Bronchial epithelial cell (primary cell): ENCODE data around the gene SIAH2. TPM values are rescaled to one million over a fixed set of nuclear protein-coding genes. Genes with fewer than 3 reads are reported as not detected.

Experiments
- DNase-seq: peaks from one replicate; pipeline ENCODE4 v3.0.0-alpha.2; 2010; ENCODE audit warnings: low read depth
- FAIRE-seq: peaks from 2 replicates; lab custom pipeline; 2011; peaks lifted over from hg19 to GRCh38; lab: Jason Lieb, UNC
- H3K27me3 ChIP-seq: 2 replicates; pipeline ENCODE4 v1.5.1; 2011; ENCODE audit warnings: low read length; ENCODE audit not compliant: control insufficient read depth, insufficient read depth
- H3K36me3 ChIP-seq: 2 replicates; pipeline ENCODE4 v1.5.1; 2011; ENCODE audit warnings: low read length; ENCODE audit not compliant: control insufficient read depth, insufficient read depth
- H3K4me3 ChIP-seq: 2 replicates; pipeline ENCODE4 v1.5.1; 2011; ENCODE audit warnings: mild to moderate bottlenecking, low read depth, low read length, control low read depth
- CTCF ChIP-seq: IDR thresholded peaks from 2 replicates; pipeline ENCODE4 v1.5.1; 2011; ENCODE audit warnings: mild to moderate bottlenecking, moderate library complexity, low read length, control low read depth, inconsistent platforms; ENCODE audit not compliant: insufficient read depth, severe bottlenecking
- total RNA-seq: library from RNA; depleted of rRNA; stranded (reverse); fragments of >200 nt; gene quantifications from 2 replicates; pipeline ENCODE4 v1.2.1, GENCODE V29; 2014

The SIAH2 gene
- total RNA-seq, 1 donor from 2014 or later, result 36.1 TPM

GRCh38 chr3:150737874-150738679 is 24.9 kb downstream of the SIAH2 start:
- FAIRE-seq (no peak), DNase-seq (peak; percentile 87)
- peaks cover 6% of the 10 kb centered on the region for H3K36me3 ChIP-seq
- no peak overlapping the region for H3K4me3 ChIP-seq
- H3K27me3 ChIP-seq, result no peaks in the 10 kb centered on the region
- TF ChIP-seq CTCF, result no peak

- no peak overlapping the region for H3K4me3 ChIP-seq
- H3K36me3 ChIP-seq, result peaks cover 3% of the 10 kb centered on the region
- no peak for TF ChIP-seq CTCF
- FAIRE-seq (no peak), DNase-seq (no peak)
- no peaks in the 10 kb centered on the region for H3K27me3 ChIP-seq
Observed at GRCh38 chr3:150736903-150737832, 25.8 kb downstream of the SIAH2 start.

GRCh38 chr3:150736316-150736719 is 26.7 kb downstream of the SIAH2 start:
- Histone ChIP-seq H3K36me3 (no peaks in the 10 kb centered on the region), H3K4me3 (no peak overlapping the region), H3K27me3 (no peaks in the 10 kb centered on the region)
- TF ChIP-seq CTCF, result no peak
- DNase-seq (peak; percentile 65), FAIRE-seq (no peak)

- TF ChIP-seq CTCF, result no peak
- FAIRE-seq, result no peak
- Histone ChIP-seq H3K4me3 (no peak overlapping the region), H3K36me3 (no peaks in the 10 kb centered on the region), H3K27me3 (no peaks in the 10 kb centered on the region)
- DNase-seq, result no peak
Observed at GRCh38 chr3:150734795-150735119, 28.2 kb downstream of the SIAH2 start.

GRCh38 chr3:150733936-150734794 is 28.8 kb downstream of the SIAH2 start:
- H3K27me3 ChIP-seq, result no peaks in the 10 kb centered on the region
- no peak overlapping the region for H3K4me3 ChIP-seq
- TF ChIP-seq CTCF, result no peak
- no peaks in the 10 kb centered on the region for H3K36me3 ChIP-seq
- FAIRE-seq, result peak; percentile 97
- peak; percentile 99 for DNase-seq
